Spleen (tissue), 7 donors: ENCODE results near the gene PSMD13.

Source experiments
- POLR2AphosphoS5 ChIP-seq, 3 donors: sonication (generic); formaldehyde crosslinking; IDR thresholded peaks; one replicate each; pipeline ENCODE4 v1.5.1; 2017; ENCODE audit warnings: antibody characterized with exemption in 3 of 3
- TF ChIP-seq, protein P1 (sequence below), 11 experiments: fragments of 200-600 bp in 7 of 11; fragments of 450-650 bp in 4 of 11; sonication (generic) in 4 of 11; IDR thresholded peaks in 8 of 11; conservative IDR thresholded peaks in 3 of 11; 1 replicate in 7 of 11; 2 replicates in 4 of 11; pipeline versions ENCODE4 v1.4.0 to v1.8.0; 2016 to 2021; ENCODE audit warnings: antibody characterized with exemption in 11 of 11, inconsistent platforms in 4 of 11, mild to moderate bottlenecking in 1 of 11
- donor health status: DM: no; HTN: no; CAD: no; lungs with moderate emphysema.
- donor health status: DM: no; HTN: no; CAD: no.
- donor health status: DM: no; HTN: no; CAD: no.

DNA sequence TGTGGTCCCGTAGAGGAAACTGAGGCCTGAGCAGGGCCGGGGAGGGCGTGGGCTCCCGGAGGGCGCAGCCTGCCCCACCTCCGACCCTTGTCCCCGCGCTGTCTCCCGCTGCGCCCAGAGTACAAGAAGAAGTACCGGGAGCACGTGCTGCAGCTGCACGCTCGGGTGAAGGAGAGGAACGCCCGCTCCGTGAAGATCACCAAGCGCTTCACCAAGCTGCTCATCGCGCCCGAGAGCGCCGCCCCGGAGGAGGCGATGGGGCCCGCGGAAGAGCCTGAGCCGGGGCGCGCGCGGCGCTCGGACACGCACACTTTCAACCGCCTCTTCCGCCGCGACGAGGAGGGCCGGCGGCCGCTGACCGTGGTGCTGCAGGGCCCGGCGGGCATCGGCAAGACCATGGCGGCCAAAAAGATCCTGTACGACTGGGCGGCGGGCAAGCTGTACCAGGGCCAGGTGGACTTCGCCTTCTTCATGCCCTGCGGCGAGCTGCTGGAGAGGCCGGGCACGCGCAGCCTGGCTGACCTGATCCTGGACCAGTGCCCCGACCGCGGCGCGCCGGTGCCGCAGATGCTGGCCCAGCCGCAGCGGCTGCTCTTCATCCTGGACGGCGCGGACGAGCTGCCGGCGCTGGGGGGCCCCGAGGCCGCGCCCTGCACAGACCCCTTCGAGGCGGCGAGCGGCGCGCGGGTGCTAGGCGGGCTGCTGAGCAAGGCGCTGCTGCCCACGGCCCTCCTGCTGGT lies 43.4 kb downstream of the PSMD13 start:
- TF ChIP-seq, protein P1, sequence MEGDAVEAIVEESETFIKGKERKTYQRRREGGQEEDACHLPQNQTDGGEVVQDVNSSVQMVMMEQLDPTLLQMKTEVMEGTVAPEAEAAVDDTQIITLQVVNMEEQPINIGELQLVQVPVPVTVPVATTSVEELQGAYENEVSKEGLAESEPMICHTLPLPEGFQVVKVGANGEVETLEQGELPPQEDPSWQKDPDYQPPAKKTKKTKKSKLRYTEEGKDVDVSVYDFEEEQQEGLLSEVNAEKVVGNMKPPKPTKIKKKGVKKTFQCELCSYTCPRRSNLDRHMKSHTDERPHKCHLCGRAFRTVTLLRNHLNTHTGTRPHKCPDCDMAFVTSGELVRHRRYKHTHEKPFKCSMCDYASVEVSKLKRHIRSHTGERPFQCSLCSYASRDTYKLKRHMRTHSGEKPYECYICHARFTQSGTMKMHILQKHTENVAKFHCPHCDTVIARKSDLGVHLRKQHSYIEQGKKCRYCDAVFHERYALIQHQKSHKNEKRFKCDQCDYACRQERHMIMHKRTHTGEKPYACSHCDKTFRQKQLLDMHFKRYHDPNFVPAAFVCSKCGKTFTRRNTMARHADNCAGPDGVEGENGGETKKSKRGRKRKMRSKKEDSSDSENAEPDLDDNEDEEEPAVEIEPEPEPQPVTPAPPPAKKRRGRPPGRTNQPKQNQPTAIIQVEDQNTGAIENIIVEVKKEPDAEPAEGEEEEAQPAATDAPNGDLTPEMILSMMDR (IDR thresholded peaks at IDR 0.05 in 8 of 11, conservative IDR thresholded peaks at IDR 0.05 in 3 of 11): no peak
- TF ChIP-seq POLR2AphosphoS5 (IDR thresholded peaks at IDR 0.05): peak; percentile 21 to 74 (median 68)
